Measurements from ENCODE around the gene DDIT4.
A peak's percentile ranks its signal among the peaks of the same experiment; 100 is the strongest.
"Not testable (repeated sequence)": the region's sequence is repeated elsewhere in the genome, so short reads cannot be mapped to it uniquely, and the experiment has no call there.

Gene DDIT4

GRCh38 chr10:72249176-72249862 is 24.4 kb upstream of the DDIT4 start:
- DNase-seq, result not testable (repeated sequence)

- no peak for DNase-seq
Measured at GRCh38 chr10:72250666-72251065, 23.1 kb upstream of the DDIT4 start.

GRCh38 chr10:72251635-72252034 is 22.1 kb upstream of the DDIT4 start:
- no peak for DNase-seq

GRCh38 chr10:72252972-72253371 is 20.8 kb upstream of the DDIT4 start:
- no peak for DNase-seq

GRCh38 chr10:72253578-72253977 is 20.1 kb upstream of the DDIT4 start:
- DNase-seq, result no peak

- peak in 1 of 2 donors; percentile 55 for DNase-seq
Measured at GRCh38 chr10:72254813-72255568, 18.7 kb upstream of the DDIT4 start.

- DNase-seq, result no peak
Measured at GRCh38 chr10:72255977-72256729, 17.6 kb upstream of the DDIT4 start.

- peak; percentile 40 to 87 for DNase-seq
Measured at GRCh38 chr10:72257051-72257892, 16.5 kb upstream of the DDIT4 start.

- no peak for DNase-seq
Measured at GRCh38 chr10:72258617-72259016, 15.1 kb upstream of the DDIT4 start.

- no peak for DNase-seq
Measured at GRCh38 chr10:72259491-72260238, 14.1 kb upstream of the DDIT4 start.

- DNase-seq, result peak; percentile 45 to 72
Measured at GRCh38 chr10:72260239-72260975, 13.3 kb upstream of the DDIT4 start.

- DNase-seq, result peak in 1 of 2 donors; percentile 50
Measured at GRCh38 chr10:72260976-72261783, 12.5 kb upstream of the DDIT4 start.

GRCh38 chr10:72261784-72262404 is 11.8 kb upstream of the DDIT4 start:
- DNase-seq, result no peak

GRCh38 chr10:72263613-72264241 is 10.0 kb upstream of the DDIT4 start:
- DNase-seq, result no peak

- no peak for DNase-seq
Measured at GRCh38 chr10:72264536-72264935, 9.2 kb upstream of the DDIT4 start.

GRCh38 chr10:72265508-72265907 is 8.2 kb upstream of the DDIT4 start:
- no peak for DNase-seq

GRCh38 chr10:72265990-72266865 is 7.5 kb upstream of the DDIT4 start:
- DNase-seq, result no peak

- no peak for DNase-seq
Measured at GRCh38 chr10:72267381-72267780, 6.3 kb upstream of the DDIT4 start.

Data from bone marrow (tissue), 2 donors.